ENCODE results near the gene SIGLEC7.

GRCh38 chr19:51111606-51112005 is 30.5 kb upstream of the SIGLEC7 start:
- TF ChIP-seq SALL2 (tag by site-specific recombination; IDR thresholded peaks at IDR 0.05; ENCODE audit: borderline replicate concordance) (no peak), ELK4 (IDR thresholded peaks at IDR 0.05; ENCODE audit: borderline replicate concordance, low read depth, low read length) (no peak), ZNF404 (tag by site-specific recombination; IDR thresholded peaks at IDR 0.05) (no peak), ZNF654 (tag by site-specific recombination; IDR thresholded peaks at IDR 0.05; ENCODE audit: low read depth) (no peak), ZSCAN23 (tag by site-specific recombination; IDR thresholded peaks at IDR 0.05) (no peak), YY1 (tag by site-specific recombination; IDR thresholded peaks at IDR 0.05) (no peak), ZNF626 (tag by site-specific recombination; IDR thresholded peaks at IDR 0.05) (no peak), ZNF274 (IDR thresholded peaks at IDR 0.05; ENCODE audit: low read length) (no peak), ZNF274 (tag by site-specific recombination; IDR thresholded peaks at IDR 0.05; ENCODE audit: borderline replicate concordance) (no peak), CTCF (tag by site-specific recombination; IDR thresholded peaks at IDR 0.05) (peak; percentile 48; the same call in 1 of the 2 replicates), ZXDB (tag by site-specific recombination; IDR thresholded peaks at IDR 0.05) (no peak), ZNF114 (tag by site-specific recombination; IDR thresholded peaks at IDR 0.05) (no peak), PRDM4 (tag by site-specific recombination; IDR thresholded peaks at IDR 0.05) (no peak)

Data from HEK293 (cell line).